ENCODE data around the gene SLF2. TPM values are rescaled to one million over a fixed set of nuclear protein-coding genes. Genes with fewer than 3 reads are reported as not detected.
A peak's percentile ranks its signal among the peaks of the same experiment; 100 is the strongest.

The SLF2 gene
- total RNA-seq, 1 experiment from 2014 or later: 32.0 TPM

DNA sequence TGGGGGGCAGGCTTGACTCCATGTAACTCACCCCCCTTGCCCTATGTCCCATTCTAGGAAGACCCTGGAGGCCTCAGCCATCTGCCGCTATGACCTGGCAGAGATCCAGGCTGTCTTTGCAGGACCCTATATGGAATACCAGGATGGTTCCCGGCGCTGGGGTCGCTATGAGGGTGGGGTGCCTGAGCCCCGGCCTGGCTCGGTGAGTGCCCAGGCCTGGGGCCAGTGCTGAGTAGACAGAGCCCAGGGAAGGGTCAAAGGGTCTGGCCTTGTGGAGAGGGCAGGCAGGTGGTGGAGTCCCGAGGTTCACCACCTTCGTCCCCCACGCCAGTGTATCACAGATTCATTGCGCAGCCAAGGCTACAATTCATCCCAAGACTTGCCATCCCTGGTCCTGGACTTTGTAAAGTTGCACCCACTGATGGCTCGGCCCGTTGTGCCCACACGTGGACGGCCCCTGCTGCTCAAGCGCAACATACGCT, 67.1 kb downstream of the SLF2 start:
- no peak for DNase-seq (ENCODE audit: low read depth)

- no peak for DNase-seq (ENCODE audit: low read depth)
Measured at GRCh38 chr10:100980311-100980710, 67.5 kb downstream of the SLF2 start.

DNA sequence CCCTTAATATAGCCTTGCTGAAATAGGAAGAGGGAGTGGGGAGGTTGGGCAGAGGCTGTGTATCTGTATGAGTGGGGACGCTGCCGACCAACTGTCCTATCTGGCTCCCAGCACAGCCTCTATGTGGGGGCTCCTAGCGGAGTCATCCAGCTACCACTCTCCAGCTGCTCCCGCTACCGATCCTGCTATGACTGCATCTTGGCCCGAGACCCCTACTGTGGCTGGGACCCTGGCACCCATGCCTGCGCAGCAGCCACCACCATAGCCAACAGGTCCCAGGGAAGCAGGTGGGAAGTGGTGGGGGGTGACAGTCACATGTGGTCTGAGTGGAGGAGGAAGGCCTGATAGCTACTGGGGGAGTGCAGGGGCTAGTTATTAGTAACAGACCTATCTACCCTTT, 67.9 kb downstream of the SLF2 start:
- no peak for DNase-seq (ENCODE audit: low read depth)

- no peak for DNase-seq (ENCODE audit: low read depth)
Measured at GRCh38 chr10:100981178-100981772, 68.5 kb downstream of the SLF2 start.

GRCh38 chr10:100982916-100983830, 70.4 kb downstream of the SLF2 start:
- DNase-seq (ENCODE audit: low read depth): no peak

DNA sequence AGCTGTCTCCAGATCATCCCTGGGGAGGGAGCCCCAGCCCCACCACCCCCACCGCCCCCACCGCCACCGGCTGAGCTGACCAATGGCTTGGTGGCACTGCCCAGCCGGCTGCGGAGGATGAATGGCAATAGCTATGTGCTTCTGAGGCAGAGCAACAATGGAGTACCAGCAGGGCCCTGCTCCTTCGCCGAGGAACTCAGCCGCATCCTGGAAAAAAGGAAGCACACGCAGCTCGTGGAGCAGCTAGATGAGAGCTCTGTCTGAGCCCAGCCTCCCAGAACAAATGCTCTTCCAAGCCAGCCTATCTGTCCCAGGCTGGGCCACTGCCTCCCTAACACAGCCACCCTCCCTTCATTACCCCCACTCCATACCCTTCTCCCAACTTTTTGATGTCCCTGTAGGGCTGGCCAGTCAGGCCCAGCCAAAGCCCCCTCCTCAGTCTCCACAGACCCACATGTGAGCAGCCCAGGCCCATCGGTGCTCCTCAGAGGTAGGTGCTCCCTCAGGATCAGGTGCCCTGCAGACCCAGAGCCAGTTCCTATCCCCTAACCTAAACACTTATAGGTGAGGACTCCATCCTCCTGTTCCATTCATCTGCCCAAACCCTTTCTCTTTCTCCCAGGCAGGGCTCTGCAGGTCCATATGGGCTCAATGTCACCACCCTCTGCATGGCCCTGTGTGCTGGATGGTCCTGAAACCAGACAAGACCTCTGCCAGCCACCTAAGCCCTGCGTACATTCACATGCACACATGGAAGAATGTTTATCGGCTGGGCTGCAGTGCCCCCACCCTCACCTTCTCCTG, 71.3 kb downstream of the SLF2 start:
- DNase-seq (ENCODE audit: low read depth): no peak

DNA sequence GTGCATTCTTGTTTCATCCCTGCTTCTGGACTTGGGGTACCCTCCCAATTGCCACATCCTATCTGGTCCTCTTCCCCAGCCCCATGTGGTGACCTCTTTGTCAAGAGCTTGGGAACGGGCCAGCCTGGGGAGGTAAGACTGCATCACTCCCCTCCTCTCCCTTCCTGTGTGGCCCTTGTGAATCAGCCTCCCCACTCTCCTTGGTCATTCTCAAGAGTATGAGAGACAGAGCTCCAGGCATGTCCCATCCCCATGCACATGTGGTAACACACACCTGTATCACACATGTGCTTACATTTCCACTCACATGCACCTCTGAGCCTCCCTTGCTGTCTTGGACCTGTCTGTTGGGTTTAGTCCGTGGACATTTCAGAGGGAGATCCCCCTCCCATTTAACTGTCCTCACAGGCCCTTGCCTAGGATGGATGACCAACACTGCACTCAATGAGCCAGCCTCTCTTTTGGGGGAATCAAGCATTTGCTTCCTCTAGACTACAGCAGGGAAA, 72.0 kb downstream of the SLF2 start:
- no peak for DNase-seq (ENCODE audit: low read depth)

GRCh38 chr10:100985336-100985735, 72.6 kb downstream of the SLF2 start:
- DNase-seq (ENCODE audit: low read depth): no peak

GRCh38 chr10:100986623-100986951, 73.8 kb downstream of the SLF2 start:
- DNase-seq (ENCODE audit: low read depth): no peak

DNA sequence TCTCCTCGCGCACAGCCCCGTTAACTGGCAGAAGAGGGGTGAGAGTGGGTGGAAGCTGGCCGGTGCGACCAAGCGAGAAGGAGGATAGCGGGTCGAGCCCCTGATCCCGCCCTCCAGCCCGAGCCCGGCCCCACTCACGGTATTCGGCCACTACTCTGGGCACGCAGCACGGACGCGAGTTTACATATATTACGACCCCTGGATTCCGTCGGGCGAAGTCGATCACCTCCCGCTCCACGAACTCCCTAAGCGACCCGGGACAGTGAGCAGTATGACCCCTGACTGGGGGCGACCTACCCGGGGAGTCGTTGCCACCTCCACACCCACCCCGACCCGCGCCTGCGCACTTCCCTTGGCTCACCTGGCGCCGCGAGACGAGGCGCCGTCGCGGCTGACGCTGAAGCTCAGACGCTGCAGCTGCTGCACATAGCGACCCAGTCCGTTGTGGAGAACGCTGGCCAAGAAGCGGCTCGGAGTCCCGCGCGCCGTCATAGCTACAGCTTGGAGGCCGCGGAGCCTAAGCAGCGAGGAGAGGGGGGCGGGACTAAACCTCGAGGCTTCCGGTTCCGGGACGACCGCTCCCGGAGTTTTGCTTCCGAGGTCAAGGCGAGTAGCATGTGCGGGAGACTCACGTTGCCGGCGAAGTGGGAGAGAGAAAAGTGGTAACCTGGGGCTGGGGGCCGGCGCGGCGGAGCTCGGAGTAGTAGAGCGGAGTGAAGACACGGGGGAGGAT, 74.4 kb downstream of the SLF2 start, which contains the start of the genes MRPL43 and TWNK:
TSS of gene MRPL43 (minus strand) at position 546 of the 733 bp plus-strand sequence. CDS start at position 492, 54 bp downstream.
TSS of gene TWNK (plus strand) at position 592 of the 733 bp plus-strand sequence. CDS start 668 bp downstream, outside the sequence.
- peak; percentile 74 for DNase-seq (ENCODE audit: low read depth)

DNA sequence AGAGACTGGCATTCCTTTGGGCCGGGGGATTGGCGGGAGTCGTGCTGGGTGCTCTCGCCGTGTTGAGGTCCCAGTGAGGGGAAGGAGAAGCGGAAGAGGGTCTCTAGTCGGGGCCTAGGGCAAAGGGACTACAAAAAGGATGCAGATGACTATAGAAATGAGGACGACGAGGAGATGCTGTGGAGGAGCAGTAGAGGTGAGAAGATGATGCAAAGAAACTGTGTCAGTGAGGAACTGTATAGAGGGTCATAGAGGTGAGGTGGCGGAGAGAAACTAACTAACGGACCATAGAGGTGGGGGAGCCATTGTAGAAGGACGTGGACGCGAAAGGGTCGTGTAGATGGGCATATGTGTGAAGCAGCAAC, 74.9 kb downstream of the SLF2 start:
- no peak for DNase-seq (ENCODE audit: low read depth)

DNA sequence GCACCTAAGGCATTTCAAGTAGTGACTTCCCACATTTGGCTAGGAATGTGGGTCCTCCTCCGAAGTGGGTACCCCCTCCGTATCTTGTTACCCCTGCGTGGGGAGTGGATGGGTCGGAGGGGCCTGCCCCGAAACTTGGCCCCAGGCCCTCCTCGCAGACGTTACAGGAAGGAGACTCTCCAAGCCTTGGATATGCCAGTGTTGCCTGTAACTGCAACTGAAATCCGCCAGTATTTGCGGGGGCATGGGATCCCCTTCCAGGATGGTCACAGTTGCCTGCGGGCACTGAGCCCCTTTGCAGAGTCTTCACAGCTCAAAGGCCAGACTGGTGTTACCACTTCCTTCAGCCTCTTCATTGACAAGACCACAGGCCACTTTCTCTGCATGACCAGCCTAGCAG, 75.4 kb downstream of the SLF2 start:
- no peak for DNase-seq (ENCODE audit: low read depth)

GRCh38 chr10:100989088-100989487, 76.3 kb downstream of the SLF2 start:
- DNase-seq (ENCODE audit: low read depth): no peak

- DNase-seq (ENCODE audit: low read depth): peak; percentile 47
Measured at GRCh38 chr10:100993986-100994708, 81.4 kb downstream of the SLF2 start.

- DNase-seq (ENCODE audit: low read depth): no peak
Measured at GRCh38 chr10:100995181-100995580, 82.4 kb downstream of the SLF2 start.

DNA sequence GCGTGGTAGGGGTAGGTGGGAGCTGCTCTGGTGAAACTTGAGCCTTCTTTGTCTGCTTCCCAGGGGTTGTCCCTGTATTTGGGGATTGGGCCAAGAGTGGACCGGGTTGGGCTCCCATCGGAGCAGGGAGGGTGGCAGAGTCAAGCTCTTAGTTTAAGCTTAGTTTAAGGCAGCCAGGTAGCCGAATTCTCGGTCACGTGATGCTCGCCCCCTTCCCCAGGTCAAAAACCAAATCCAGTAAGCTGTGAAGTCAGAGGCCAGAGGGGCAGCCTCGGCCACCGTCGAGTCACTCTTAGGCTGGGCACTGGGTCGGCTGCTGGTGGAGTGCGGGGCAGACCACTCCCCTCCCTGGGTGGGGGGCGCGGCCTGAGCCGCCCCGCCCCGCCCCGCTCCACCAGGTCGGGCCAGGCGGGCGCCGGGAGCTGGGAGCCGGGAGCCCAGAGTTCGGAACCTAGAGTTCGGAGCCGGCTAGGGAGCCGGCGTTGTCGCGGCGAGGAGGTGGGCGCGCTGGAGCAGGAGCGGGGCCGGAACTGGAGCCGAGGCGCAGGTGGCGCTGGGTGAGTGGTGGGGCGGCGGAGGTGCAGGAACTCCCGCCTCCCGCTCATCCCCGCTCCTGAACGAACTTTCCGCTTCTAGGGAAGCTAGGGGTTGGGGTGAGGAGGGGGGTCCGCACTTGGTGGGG, 84.1 kb downstream of the SLF2 start:
- DNase-seq (ENCODE audit: low read depth): peak; percentile 35

GRCh38 chr10:100997360-100998182, 84.8 kb downstream of the SLF2 start:
- DNase-seq (ENCODE audit: low read depth): peak; percentile 74

GRCh38 chr10:100998183-100998990, 85.6 kb downstream of the SLF2 start:
- peak; percentile 82 for DNase-seq (ENCODE audit: low read depth)
